Fibroblast of gingiva (primary cell): Measurements from ENCODE around the gene POMGNT1.
A peak's percentile ranks its signal among the peaks of the same experiment; 100 is the strongest.

ENCODE experiments used
- DNase-seq: peaks from one replicate; pipeline ENCODE4 v3.0.0-alpha.2; 2011; ENCODE audit warnings: low read depth

POMGNT1 gene

GRCh38 chr1:46210561-46210960, 12.3 kb upstream of the POMGNT1 start:
- DNase-seq = no peak

- no peak for DNase-seq
These were observed 8.2 kb upstream of the POMGNT1 start for GRCh38 chr1:46206399-46206798.

- DNase-seq = no peak
These were observed 7.6 kb upstream of the POMGNT1 start for GRCh38 chr1:46205791-46206190.

GRCh38 chr1:46205141-46205540, 6.9 kb upstream of the POMGNT1 start:
- no peak for DNase-seq

- DNase-seq = no peak
These were observed 6.1 kb upstream of the POMGNT1 start for GRCh38 chr1:46204406-46204742.

- no peak for DNase-seq
These were observed 5.6 kb upstream of the POMGNT1 start for GRCh38 chr1:46203738-46204405.

GRCh38 chr1:46199233-46199749, 1.1 kb upstream of the POMGNT1 start:
- DNase-seq = no peak

- no peak for DNase-seq
These were observed 672 bp downstream of the POMGNT1 start for GRCh38 chr1:46197560-46197963.

GRCh38 chr1:46196609-46197008, 1.6 kb downstream of the POMGNT1 start:
- no peak for DNase-seq

GRCh38 chr1:46194641-46195193, 3.5 kb downstream of the POMGNT1 start:
- DNase-seq = no peak

- DNase-seq = no peak
These were observed 4.2 kb downstream of the POMGNT1 start for GRCh38 chr1:46193984-46194570.

GRCh38 chr1:46193285-46193684, 4.9 kb downstream of the POMGNT1 start:
- DNase-seq = no peak

GRCh38 chr1:46192171-46192570, 6.1 kb downstream of the POMGNT1 start:
- DNase-seq = no peak

- DNase-seq = no peak
These were observed 7.1 kb downstream of the POMGNT1 start for GRCh38 chr1:46191033-46191701.

GRCh38 chr1:46190539-46190938, 7.7 kb downstream of the POMGNT1 start:
- DNase-seq = no peak

GRCh38 chr1:46188295-46189030, 9.8 kb downstream of the POMGNT1 start:
- DNase-seq = peak; percentile 23

GRCh38 chr1:46187106-46187869, 10.9 kb downstream of the POMGNT1 start:
- no peak for DNase-seq

- no peak for DNase-seq
These were observed 12.2 kb downstream of the POMGNT1 start for GRCh38 chr1:46186076-46186475.

GRCh38 chr1:46184920-46185658, 13.1 kb downstream of the POMGNT1 start:
- no peak for DNase-seq

- DNase-seq = no peak
These were observed 14.2 kb downstream of the POMGNT1 start for GRCh38 chr1:46183926-46184557.
